Thyroid gland (tissue), 4 donors: Measurements from ENCODE around the gene ATP6V0D1.

Source experiments
- CTCF ChIP-seq, 6 experiments: fragments of 200-600 bp in 3 of 6; fragments of 450-650 bp in 3 of 6; sonication (generic) in 3 of 6; IDR thresholded peaks; one replicate each; pipeline ENCODE4 v1.5.1; 2016 to 2019; ENCODE audit warnings: antibody characterized with exemption in 6 of 6, mild to moderate bottlenecking in 2 of 6, inconsistent platforms in 1 of 6, moderate library complexity in 1 of 6
- POLR2A ChIP-seq, 2 donors: fragments of 450-650 bp; IDR thresholded peaks; one replicate each; pipeline ENCODE4 v1.6.1; 2017; ENCODE audit warnings: antibody characterized with exemption in 2 of 2, mild to moderate bottlenecking in 2 of 2, moderate library complexity in 1 of 2

GRCh38 chr16:67470359-67470758 is 10.6 kb downstream of the ATP6V0D1 start:
- TF ChIP-seq POLR2A (IDR thresholded peaks at IDR 0.05) (no peak), CTCF (IDR thresholded peaks at IDR 0.05) (peak in 1 of 6 experiments; percentile 5)
